Measurements from ENCODE around the gene EXOC3.

EXOC3 gene

DNA sequence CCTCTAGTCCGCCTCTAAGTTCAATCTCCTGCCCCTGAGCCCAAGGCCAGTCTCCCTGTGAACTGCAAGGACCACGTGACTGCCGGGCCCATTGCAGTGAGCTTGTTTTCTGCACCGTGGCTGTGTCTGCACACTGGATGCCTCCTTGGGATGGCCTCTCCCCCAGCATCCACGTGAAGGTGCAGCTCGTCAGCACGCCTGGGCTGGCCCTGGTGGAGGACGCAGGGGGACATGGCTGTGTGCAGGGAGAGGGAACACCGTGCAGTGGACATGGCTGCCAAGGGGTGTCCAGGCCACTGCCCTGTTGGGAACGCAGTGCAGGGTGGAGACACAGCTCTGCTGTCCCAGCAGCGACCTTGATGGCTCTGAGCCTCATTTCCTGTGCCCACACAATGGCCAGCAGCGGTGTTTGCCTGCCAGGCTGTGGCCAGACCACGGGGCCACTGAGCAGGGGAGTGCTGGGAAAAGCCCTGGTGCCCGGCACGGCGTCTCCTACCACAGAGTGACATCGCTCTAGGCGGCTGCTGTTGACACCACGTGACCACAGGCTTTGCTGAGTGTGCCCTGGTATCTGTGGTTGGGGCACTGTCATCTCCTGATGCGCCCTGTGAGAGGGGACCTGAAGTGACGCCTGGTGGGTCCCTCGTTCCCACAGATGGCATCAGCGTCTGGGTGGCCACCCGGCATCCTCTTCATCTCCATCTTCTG lies 26.9 kb upstream of the EXOC3 start:
- CTCF ChIA-PET, result interaction anchor here (0.6 to 0.9 kb wide), 2 partner anchors 19 to 100 kb away, joined by 3 read pairs; no protein-coding TSS in a partner anchor
- POLR2A ChIA-PET, result interaction anchor here (0.6 to 2.5 kb wide), 4 partner anchors 9 to 95 kb away, joined by 3 to 13 read pairs (median 3); partner anchors contain the start of genes AHRR and EXOC3
- TF ChIP-seq FOXA1 (IDR thresholded peaks at IDR 0.05) (no peak), CTBP1 (IDR thresholded peaks at IDR 0.05; ENCODE audit: borderline replicate concordance) (no peak), L3MBTL2 (conservative IDR thresholded peaks at IDR 0.05) (no peak), SUZ12 (IDR thresholded peaks at IDR 0.05) (no peak), ELF4 (IDR thresholded peaks at IDR 0.05) (no peak), ARNT (IDR thresholded peaks at IDR 0.05) (no peak), FOXM1 (IDR thresholded peaks at IDR 0.05; ENCODE audit: borderline replicate concordance) (no peak), PKNOX1 (IDR thresholded peaks at IDR 0.05) (no peak), NFRKB (IDR thresholded peaks at IDR 0.05) (no peak), TARDBP (IDR thresholded peaks at IDR 0.05) (no peak)
- no peak for DNase-seq (ENCODE audit: extremely low spot score)

DNA sequence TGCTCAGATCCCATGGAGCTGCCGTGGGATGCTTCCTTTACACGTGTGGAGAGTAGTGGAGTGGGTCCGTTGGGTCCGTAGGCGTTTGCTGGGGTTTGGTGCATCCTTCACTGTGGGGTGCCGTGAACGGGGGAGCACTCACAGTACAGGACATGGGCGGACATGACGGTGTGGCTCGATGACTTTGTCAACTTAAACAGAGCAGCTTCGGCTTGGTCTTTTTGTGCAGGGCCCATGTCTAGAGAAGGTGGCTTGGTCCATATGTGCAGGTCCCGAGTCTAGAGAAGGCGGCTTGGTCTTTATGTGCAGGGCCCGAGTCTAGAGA lies 26.4 kb upstream of the EXOC3 start:
- no peak for DNase-seq (ENCODE audit: extremely low spot score)
- ChIA-PET CTCF (no interaction called here), POLR2A (interaction anchor here (0.8 kb wide), 1 partner anchor 95 kb away, joined by 3 read pairs; the partner anchor contains the start of gene AHRR)
- TF ChIP-seq FOXK2 (IDR thresholded peaks at IDR 0.05) (no peak), FOXM1 (IDR thresholded peaks at IDR 0.05; ENCODE audit: borderline replicate concordance) (no peak), NFRKB (IDR thresholded peaks at IDR 0.05) (no peak), PKNOX1 (IDR thresholded peaks at IDR 0.05) (no peak), L3MBTL2 (conservative IDR thresholded peaks at IDR 0.05) (no peak), SP1 (IDR thresholded peaks at IDR 0.05) (no peak), ELF4 (IDR thresholded peaks at IDR 0.05) (no peak), ARNT (IDR thresholded peaks at IDR 0.05) (no peak), HDGF (IDR thresholded peaks at IDR 0.05; ENCODE audit: borderline replicate concordance) (no peak), FOXA1 (IDR thresholded peaks at IDR 0.05) (no peak), SUZ12 (IDR thresholded peaks at IDR 0.05) (no peak), LEF1 (IDR thresholded peaks at IDR 0.05; ENCODE audit: borderline replicate concordance) (no peak), CTBP1 (IDR thresholded peaks at IDR 0.05; ENCODE audit: borderline replicate concordance) (no peak), ZNF384 (IDR thresholded peaks at IDR 0.05) (no peak)

GRCh38 chr5:417301-418161 lies 25.4 kb upstream of the EXOC3 start:
- CTCF ChIA-PET, result interaction anchor here (0.5 to 2.0 kb wide), 2 partner anchors 14 to 401 kb away, joined by 3 to 5 read pairs; no protein-coding TSS in a partner anchor
- no peak for DNase-seq (ENCODE audit: extremely low spot score)
- TF ChIP-seq FOXA1 (IDR thresholded peaks at IDR 0.05) (no peak), TARDBP (IDR thresholded peaks at IDR 0.05) (no peak), ARNT (IDR thresholded peaks at IDR 0.05) (no peak), FOXM1 (IDR thresholded peaks at IDR 0.05; ENCODE audit: borderline replicate concordance) (no peak), FOXK2 (IDR thresholded peaks at IDR 0.05) (no peak), SUZ12 (IDR thresholded peaks at IDR 0.05) (no peak)
- POLR2A ChIA-PET, result no interaction called here

DNA sequence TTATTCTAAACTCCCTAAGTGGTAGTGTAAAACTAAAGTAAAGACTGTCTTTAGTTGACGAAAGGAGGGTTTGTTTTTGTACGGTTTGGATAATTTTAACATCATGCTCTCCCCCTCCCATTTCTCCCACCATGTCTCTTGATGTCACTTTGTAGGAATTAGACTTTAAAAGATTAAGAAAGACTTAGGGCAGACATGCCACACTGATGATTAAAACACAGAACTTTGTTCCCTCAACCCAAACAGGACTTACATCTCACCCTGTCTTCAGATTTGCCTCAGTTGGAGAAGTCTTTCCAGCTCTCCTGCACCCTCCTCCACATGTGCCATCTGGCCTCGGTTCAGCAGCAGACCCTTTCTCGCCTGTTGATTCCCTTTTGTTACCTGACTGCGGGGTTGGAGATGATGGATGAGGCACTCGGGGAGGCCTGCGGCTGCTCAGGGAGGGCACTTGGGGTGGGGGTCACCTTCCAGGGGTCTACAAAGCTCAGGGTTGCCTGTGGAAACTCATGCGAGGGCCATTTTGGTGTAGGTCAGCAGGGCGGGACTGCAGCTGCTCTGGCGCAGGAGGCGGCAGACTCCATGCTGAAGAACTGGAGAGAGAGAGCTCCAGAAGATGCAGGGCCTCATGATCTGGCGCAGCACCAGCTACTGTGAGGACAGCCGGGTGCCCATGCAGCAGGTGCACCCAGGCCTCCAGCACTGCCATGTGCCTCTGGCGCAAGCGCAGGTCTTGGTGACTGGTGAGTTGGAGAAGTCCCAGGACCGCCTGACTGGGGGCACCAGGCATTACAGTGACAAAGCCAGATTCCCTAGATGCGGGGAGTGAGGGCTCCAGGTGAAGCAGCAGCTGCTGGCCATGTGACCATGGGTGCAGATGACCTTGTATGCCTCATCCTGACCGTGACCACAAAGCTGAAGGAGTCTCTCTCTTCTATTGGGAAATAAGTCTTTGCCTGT lies 24.5 kb upstream of the EXOC3 start:
- POLR2A ChIA-PET, result no interaction called here
- TF ChIP-seq FOXK2 (IDR thresholded peaks at IDR 0.05) (no peak), ELF4 (IDR thresholded peaks at IDR 0.05) (no peak), LEF1 (IDR thresholded peaks at IDR 0.05; ENCODE audit: borderline replicate concordance) (no peak), TARDBP (IDR thresholded peaks at IDR 0.05) (no peak), FOXM1 (IDR thresholded peaks at IDR 0.05; ENCODE audit: borderline replicate concordance) (no peak), CTBP1 (IDR thresholded peaks at IDR 0.05; ENCODE audit: borderline replicate concordance) (no peak)
- DNase-seq (ENCODE audit: extremely low spot score), result no peak
- CTCF ChIA-PET, result interaction anchor here (0.5 to 2.0 kb wide), 2 partner anchors 13 to 402 kb away, joined by 3 to 5 read pairs; no protein-coding TSS in a partner anchor

DNA sequence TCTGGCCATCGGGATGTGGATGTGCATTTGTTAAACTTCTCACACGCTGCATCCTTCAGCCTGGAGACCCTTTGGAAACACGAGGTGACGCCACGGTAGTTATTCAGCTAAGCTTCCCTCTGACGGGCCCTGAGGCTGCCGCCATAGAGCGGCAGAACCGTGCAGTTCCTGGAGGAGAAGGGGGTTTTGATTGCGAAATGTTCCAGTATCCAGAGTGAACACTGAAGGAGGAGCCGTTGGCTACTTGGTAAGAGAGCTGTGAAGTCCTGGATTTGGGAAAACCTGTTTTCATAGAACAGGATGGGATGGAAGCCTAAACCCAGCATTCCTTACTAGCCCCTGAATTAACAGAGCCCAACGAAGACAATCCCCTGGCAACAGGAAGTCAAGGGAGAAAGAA lies 23.0 kb upstream of the EXOC3 start:
- no peak for DNase-seq (ENCODE audit: extremely low spot score)
- CTCF ChIA-PET, result interaction anchor here (0.7 kb wide), 1 partner anchor 26 kb away, joined by 3 read pairs; no protein-coding TSS in a partner anchor
- no peak for TF ChIP-seq FOXM1 (IDR thresholded peaks at IDR 0.05; ENCODE audit: borderline replicate concordance)
- TF ChIP-seq ELF4 (IDR thresholded peaks at IDR 0.05), result no peak
- POLR2A ChIA-PET, result interaction anchor here (1.0 kb wide), 1 partner anchor 13 kb away, joined by 3 read pairs; no protein-coding TSS in a partner anchor

GRCh38 chr5:420632-421286 lies 22.2 kb upstream of the EXOC3 start:
- POLR2A ChIA-PET, result interaction anchor here (1.0 kb wide), 1 partner anchor 12 kb away, joined by 3 read pairs; no protein-coding TSS in a partner anchor
- DNase-seq (ENCODE audit: extremely low spot score), result no peak

More at GRCh38 chr5:420632-421286, 22.2 kb upstream of the EXOC3 start:
- TF ChIP-seq PKNOX1 (IDR thresholded peaks at IDR 0.05), result no peak
- TF ChIP-seq FOXK2 (IDR thresholded peaks at IDR 0.05), result no peak
- no peak for TF ChIP-seq SP1 (IDR thresholded peaks at IDR 0.05)
- no peak for TF ChIP-seq FOXA1 (IDR thresholded peaks at IDR 0.05)
- TF ChIP-seq L3MBTL2 (conservative IDR thresholded peaks at IDR 0.05), result no peak
- TF ChIP-seq ZNF384 (IDR thresholded peaks at IDR 0.05), result no peak
- TF ChIP-seq TARDBP (IDR thresholded peaks at IDR 0.05), result no peak
- no peak for TF ChIP-seq HDGF (IDR thresholded peaks at IDR 0.05; ENCODE audit: borderline replicate concordance)
- TF ChIP-seq ELF4 (IDR thresholded peaks at IDR 0.05), result no peak
- TF ChIP-seq LEF1 (IDR thresholded peaks at IDR 0.05; ENCODE audit: borderline replicate concordance), result no peak
- TF ChIP-seq SUZ12 (IDR thresholded peaks at IDR 0.05), result no peak
- TF ChIP-seq CTBP1 (IDR thresholded peaks at IDR 0.05; ENCODE audit: borderline replicate concordance), result no peak
- no peak for TF ChIP-seq ARNT (IDR thresholded peaks at IDR 0.05)
- no peak for TF ChIP-seq NFRKB (IDR thresholded peaks at IDR 0.05)
- CTCF ChIA-PET, result no interaction called here
